Naive thymus-derived CD8-positive, alpha-beta T cell (primary cell): ENCODE measurements around the gene PODXL2. TPM values are rescaled to one million over a fixed set of nuclear protein-coding genes. Genes with fewer than 3 reads are reported as not detected.

Experiments used
- ATAC-seq, 2 donors: fragments of 150-1000 bp; cut with Tn5 transposase in 1 of 2; sonication (Bioruptor Pico), chemical (Tn5 transposase) in 1 of 2; 1 replicate in 1 of 2; 2 replicates in 1 of 2; pipeline ENCODE4 v1.10.0; 2021; ENCODE audit warnings: mild to moderate bottlenecking in 2 of 2, moderate library complexity in 2 of 2
- POLR2A ChIA-PET: fragments of 350-600 bp; sonication (Branson Sonifier 250); formaldehyde crosslinking; loops from one replicate; lab custom pipeline; 2021; ENCODE audit warnings: antibody characterized with exemption; lab: Charles Lee
- DNase-seq, 10 donors: peaks; one replicate each; pipeline versions ENCODE4 v3.0.0 to v3.0.0-alpha.2; 2020 to 2022
- H3K27ac Mint-ChIP-seq, 10 donors: one replicate each; pipeline ENCODE4 v1.8.0; 2020 to 2022; ENCODE audit warnings: mild to moderate bottlenecking in 10 of 10, mixed read lengths in 10 of 10, moderate library complexity in 4 of 10, inconsistent platforms in 1 of 10
- H3K27me3 Mint-ChIP-seq, 5 donors: one replicate each; pipeline ENCODE4 v1.8.0; 2021 to 2022; ENCODE audit warnings: mixed read lengths in 5 of 5
- H3K36me3 Mint-ChIP-seq, 3 donors: one replicate each; pipeline ENCODE4 v1.8.0; 2020 to 2022; ENCODE audit warnings: mixed read lengths in 3 of 3, mild to moderate bottlenecking in 2 of 3, inconsistent platforms in 1 of 3
- H3K4me1 Mint-ChIP-seq, 4 donors: one replicate each; pipeline ENCODE4 v1.8.0; 2021 to 2022; ENCODE audit warnings: mixed read lengths in 4 of 4
- H3K4me3 Mint-ChIP-seq, 10 donors: one replicate each; pipeline ENCODE4 v1.8.0; 2020 to 2022; ENCODE audit warnings: mild to moderate bottlenecking in 10 of 10, mixed read lengths in 10 of 10, moderate library complexity in 6 of 10, inconsistent platforms in 1 of 10
- H3K9me3 Mint-ChIP-seq, 9 donors: one replicate each; pipeline ENCODE4 v1.8.0; 2020 to 2022; ENCODE audit warnings: mixed read lengths in 9 of 9, mild to moderate bottlenecking in 3 of 9, inconsistent platforms in 1 of 9, moderate library complexity in 1 of 9
- polyA plus RNA-seq, 3 donors: library from polyadenylated mRNA; unstranded; fragments of 300-500 nt; fragmentation: Illumina TruSeq; gene quantifications; one replicate each; pipeline ENCODE4 v1.2.3, GENCODE V29; 2021
- total RNA-seq, 8 experiments: library from RNA in 2 of 8; stranded (reverse) in 2 of 8; gene quantifications; one replicate each; pipeline ENCODE4 v1.2.3 and lab custom pipeline; 2021 to 2026

PODXL2 gene, protein sequence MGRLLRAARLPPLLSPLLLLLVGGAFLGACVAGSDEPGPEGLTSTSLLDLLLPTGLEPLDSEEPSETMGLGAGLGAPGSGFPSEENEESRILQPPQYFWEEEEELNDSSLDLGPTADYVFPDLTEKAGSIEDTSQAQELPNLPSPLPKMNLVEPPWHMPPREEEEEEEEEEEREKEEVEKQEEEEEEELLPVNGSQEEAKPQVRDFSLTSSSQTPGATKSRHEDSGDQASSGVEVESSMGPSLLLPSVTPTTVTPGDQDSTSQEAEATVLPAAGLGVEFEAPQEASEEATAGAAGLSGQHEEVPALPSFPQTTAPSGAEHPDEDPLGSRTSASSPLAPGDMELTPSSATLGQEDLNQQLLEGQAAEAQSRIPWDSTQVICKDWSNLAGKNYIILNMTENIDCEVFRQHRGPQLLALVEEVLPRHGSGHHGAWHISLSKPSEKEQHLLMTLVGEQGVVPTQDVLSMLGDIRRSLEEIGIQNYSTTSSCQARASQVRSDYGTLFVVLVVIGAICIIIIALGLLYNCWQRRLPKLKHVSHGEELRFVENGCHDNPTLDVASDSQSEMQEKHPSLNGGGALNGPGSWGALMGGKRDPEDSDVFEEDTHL
- total RNA-seq (1 to 10 TPM; 2.5 to 2.8 TPM), polyA plus RNA-seq (1 to 10 TPM in 2 of 3 donors, under 1 TPM in 1; 0.66 to 4.1 (median 2.6) TPM), total RNA-seq (lab: John Stamatoyannopoulos, UW) (1.9 to 13.0 (median 5.4) reads per million in 6 experiments)

DNA sequence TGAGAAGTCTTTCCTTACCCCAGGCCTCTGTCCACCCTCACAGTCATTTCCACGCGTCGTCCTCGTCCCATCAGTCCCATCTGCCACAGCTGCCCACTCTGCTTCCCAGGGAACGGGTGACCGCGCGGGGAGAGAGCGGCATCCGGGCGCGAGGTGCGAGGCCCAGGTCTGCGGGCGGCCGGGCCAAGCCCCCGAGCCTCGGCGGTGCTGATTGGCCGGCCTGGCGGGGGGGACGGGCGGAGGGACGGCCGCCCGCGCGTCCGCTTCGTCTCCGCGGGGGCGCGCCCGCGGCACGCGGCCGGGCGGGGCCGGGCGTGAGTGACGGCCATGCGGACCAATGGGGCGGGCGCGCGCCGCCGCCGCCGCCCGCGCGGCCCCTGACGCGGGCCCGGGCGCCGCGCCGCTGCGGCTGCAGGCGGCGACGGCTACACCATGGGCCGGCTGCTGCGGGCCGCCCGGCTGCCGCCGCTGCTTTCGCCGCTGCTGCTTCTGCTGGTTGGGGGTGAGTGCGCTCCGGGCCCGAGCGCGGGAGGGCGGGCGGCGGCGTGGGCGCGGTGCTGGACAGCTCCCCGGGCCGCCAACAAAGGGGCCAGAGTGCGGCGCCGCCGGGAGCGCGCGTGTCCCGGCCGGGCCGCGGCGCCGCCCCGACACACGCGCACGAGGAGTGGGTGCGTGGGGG lies at the start of gene PODXL2:
Gene PODXL2 (plus strand): TSS at position 398 of the 679 bp plus-strand sequence. CDS start 35 bp downstream, at position 433.
- peaks cover 0 to 2% (median 2%) of the 10 kb centered on the region in 3 donors for H3K36me3 Mint-ChIP-seq
- peak within 1 kb of the TSS; percentile 86 to 96 (median 90) for H3K4me3 Mint-ChIP-seq
- ATAC-seq (peak; percentile 52), DNase-seq (peak in 7 of 10 donors; percentile 4 to 38 (median 30))
- POLR2A ChIA-PET, result interaction anchor here (1.4 kb wide), 2 partner anchors 31 to 42 kb away, joined by 3 to 4 read pairs; no protein-coding TSS in a partner anchor
- H3K27me3 Mint-ChIP-seq, result peaks cover 9 to 37% (median 32%) of the 10 kb centered on the region in 5 donors
- H3K27ac Mint-ChIP-seq, result peak within 1 kb of the TSS; percentile 63 to 93 (median 78)
- H3K4me1 Mint-ChIP-seq, result peaks cover 19 to 43% (median 32%) of the 10 kb centered on the region in 4 donors
- no peaks in the 10 kb centered on the region for H3K9me3 Mint-ChIP-seq

- no peaks in the 10 kb centered on the region for H3K27me3 Mint-ChIP-seq
- POLR2A ChIA-PET, result no interaction called here
- H3K27ac Mint-ChIP-seq, result peak overlapping the region in 3 of 10 donors; percentile 21 to 34 (median 32)
- DNase-seq (no peak), ATAC-seq (no peak)
- H3K9me3 Mint-ChIP-seq, result no peaks in the 10 kb centered on the region
- H3K4me3 Mint-ChIP-seq, result no peak overlapping the region
- peaks cover 0 to 13% (median 1%) of the 10 kb centered on the region in 3 donors for H3K36me3 Mint-ChIP-seq
- H3K4me1 Mint-ChIP-seq, result peaks cover 20 to 44% (median 34%) of the 10 kb centered on the region in 4 donors
Measured at GRCh38 chr3:127580327-127581060, 48.5 kb upstream of the PODXL2 start.

- ATAC-seq, result no peak
- H3K27ac Mint-ChIP-seq, result peak overlapping the region in 2 of 10 donors; percentile 1 to 66
- POLR2A ChIA-PET, result interaction anchor here (1.9 kb wide), 1 partner anchor 12 kb away, joined by 7 read pairs; the partner anchor contains the start of gene MCM2
- DNase-seq, result no peak
- H3K4me3 Mint-ChIP-seq, result peak overlapping the region in 1 of 10 donors; percentile 46
- peaks cover 0 to 4% (median 1%) of the 10 kb centered on the region in 3 donors for H3K36me3 Mint-ChIP-seq
- no peaks in the 10 kb centered on the region for H3K27me3 Mint-ChIP-seq
- H3K9me3 Mint-ChIP-seq, result no peaks in the 10 kb centered on the region
- H3K4me1 Mint-ChIP-seq, result peaks cover 23 to 60% (median 43%) of the 10 kb centered on the region in 4 donors
Measured at GRCh38 chr3:127584734-127585133, 44.3 kb upstream of the PODXL2 start.

DNA sequence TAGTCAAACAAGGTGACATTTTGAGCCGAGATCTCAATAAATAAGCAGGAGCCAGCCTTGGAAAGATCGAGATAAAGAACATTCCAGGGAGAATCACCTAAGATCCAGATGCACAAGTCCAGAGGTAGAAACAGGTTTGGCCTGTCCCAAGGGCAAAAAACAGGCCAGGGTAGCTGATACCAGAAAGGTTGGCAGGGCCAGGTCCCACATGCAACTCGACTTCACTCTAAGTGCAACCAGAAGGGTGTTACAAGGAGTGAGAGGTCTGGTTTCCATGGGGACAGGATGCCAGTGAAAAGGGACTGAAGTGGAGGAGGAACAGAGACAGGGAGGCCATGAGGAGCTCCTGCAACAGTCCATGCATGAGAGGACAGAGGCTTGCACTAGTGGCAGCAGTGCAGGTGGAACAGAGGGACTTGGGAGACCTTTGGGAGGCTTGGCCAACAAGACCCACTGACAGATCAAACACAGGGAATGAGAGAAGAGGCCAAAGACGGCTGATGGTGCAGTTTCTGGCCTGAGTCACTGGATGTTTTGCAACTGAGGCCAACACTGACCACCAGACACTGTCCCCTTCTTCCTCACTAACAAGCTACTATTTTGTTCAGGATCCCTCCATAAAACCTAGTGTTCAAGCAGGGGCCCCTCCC lies 43.7 kb upstream of the PODXL2 start:
- DNase-seq, result no peak
- Mint-ChIP-seq H3K4me3 (no peak overlapping the region), H3K27me3 (no peaks in the 10 kb centered on the region), H3K4me1 (peaks cover 23 to 58% (median 42%) of the 10 kb centered on the region in 4 donors), H3K36me3 (peaks cover 0 to 4% (median 1%) of the 10 kb centered on the region in 3 donors), H3K27ac (peak overlapping the region in 2 of 10 donors; percentile 24 to 78), H3K9me3 (no peaks in the 10 kb centered on the region)
- POLR2A ChIA-PET, result interaction anchor here (0.6 to 1.9 kb wide), 2 partner anchors 12 to 90 kb away, joined by 6 to 7 read pairs; partner anchors contain the start of gene MCM2
- ATAC-seq, result no peak

DNA sequence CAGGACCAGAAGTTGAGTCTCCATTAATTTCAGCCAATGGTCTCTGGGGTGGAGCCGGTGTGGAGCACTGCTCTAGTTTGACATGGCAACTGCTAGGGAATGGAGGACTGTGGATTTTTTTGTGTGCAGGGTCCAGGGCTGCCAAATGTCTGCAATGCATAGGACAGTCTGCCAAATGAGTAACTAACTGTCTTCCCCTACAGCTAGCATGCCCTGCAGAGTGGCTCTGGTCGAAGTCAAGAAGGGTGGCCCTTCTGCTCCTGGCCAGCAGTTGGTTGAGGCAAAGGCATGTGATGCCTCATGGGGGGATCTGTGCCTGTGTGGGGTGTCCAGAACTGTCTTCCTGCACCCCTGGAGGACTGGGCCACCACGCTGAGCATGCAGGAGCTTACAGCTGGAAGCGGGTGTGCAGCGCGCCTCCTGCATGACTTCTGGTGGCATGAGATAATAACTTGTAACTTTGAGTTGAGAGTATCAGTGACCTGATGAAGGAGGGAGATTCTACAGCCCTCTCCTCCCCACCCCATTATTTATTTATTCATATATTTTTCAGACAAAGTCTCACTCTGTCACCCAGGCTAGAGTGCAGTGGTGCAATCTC lies 43.1 kb upstream of the PODXL2 start:
- POLR2A ChIA-PET, result interaction anchor here (0.6 to 1.9 kb wide), 2 partner anchors 11 to 89 kb away, joined by 6 to 7 read pairs; partner anchors contain the start of gene MCM2
- DNase-seq, result no peak
- Mint-ChIP-seq H3K36me3 (peaks cover 0 to 4% (median 1%) of the 10 kb centered on the region in 3 donors), H3K27me3 (no peaks in the 10 kb centered on the region), H3K4me3 (no peak overlapping the region), H3K27ac (no peak overlapping the region), H3K4me1 (peaks cover 18 to 55% (median 40%) of the 10 kb centered on the region in 4 donors), H3K9me3 (no peaks in the 10 kb centered on the region)
- no peak for ATAC-seq

- peak overlapping the region in 7 of 10 donors; percentile 19 to 62 (median 29) for H3K27ac Mint-ChIP-seq
- POLR2A ChIA-PET, result interaction anchor here (0.7 to 4.1 kb wide), 2 partner anchors 13 to 557 kb away, joined by 3 to 16 read pairs; no protein-coding TSS in a partner anchor
- H3K4me1 Mint-ChIP-seq, result peaks cover 20 to 60% (median 48%) of the 10 kb centered on the region in 4 donors
- H3K4me3 Mint-ChIP-seq, result peak overlapping the region in 2 of 10 donors; percentile 56 to 60
- no peak for DNase-seq
- H3K27me3 Mint-ChIP-seq, result no peaks in the 10 kb centered on the region
- H3K9me3 Mint-ChIP-seq, result no peaks in the 10 kb centered on the region
- peaks cover 0 to 2% (median 0%) of the 10 kb centered on the region in 3 donors for H3K36me3 Mint-ChIP-seq
- ATAC-seq, result no peak
Measured at GRCh38 chr3:127587876-127588275, 41.1 kb upstream of the PODXL2 start.

DNA sequence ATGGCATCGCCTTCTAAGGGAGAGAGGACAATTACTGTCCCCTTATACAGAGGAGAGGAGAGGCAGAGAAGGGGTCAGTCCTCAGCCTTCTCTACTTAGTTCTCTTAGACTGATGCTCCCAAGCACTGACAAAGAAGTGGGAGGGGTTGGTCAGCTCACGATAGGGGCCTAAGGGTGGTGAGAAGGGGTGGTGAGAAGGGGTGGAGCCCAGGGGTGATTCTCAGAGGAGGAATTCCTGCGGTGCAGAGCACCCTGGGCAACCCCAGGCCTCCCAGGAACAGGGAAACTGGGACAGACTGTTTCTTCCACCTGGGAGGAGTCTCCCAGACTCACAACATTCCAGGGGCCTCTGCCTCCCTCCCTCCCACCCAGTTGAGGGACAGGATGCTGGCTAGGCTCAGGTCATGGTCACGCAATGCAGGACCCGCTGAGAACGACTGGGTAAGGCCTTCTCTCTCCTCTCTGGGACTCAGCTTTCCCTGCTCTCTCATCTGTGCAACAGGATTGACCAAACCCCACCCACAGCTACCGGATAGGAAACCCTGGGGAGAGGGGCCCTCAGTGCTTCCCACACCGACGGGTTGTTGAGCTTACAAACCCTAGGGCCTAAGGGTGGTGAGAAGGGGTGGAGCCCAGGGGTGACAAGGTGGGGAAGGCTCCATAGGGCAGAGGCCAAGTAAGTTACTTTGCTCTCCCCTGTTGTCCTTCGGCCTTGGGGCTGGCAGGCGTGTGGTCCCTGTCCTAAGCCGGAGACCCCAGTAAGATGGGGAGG lies 40.0 kb upstream of the PODXL2 start:
- H3K4me1 Mint-ChIP-seq, result peaks cover 20 to 60% (median 48%) of the 10 kb centered on the region in 4 donors
- POLR2A ChIA-PET, result interaction anchor here (2.6 to 4.1 kb wide), 2 partner anchors 10 to 14 kb away, joined by 12 to 16 read pairs; partner anchors contain the start of gene MCM2
- peak overlapping the region; percentile 77 to 100 (median 85) for H3K4me3 Mint-ChIP-seq
- H3K27me3 Mint-ChIP-seq, result no peaks in the 10 kb centered on the region
- peak overlapping the region in 9 of 10 donors; percentile 18 to 91 (median 72) for H3K27ac Mint-ChIP-seq
- ATAC-seq, result peak in 1 of 2 donors; percentile 12
- no peaks in the 10 kb centered on the region for H3K9me3 Mint-ChIP-seq
- no peak for DNase-seq
- no peaks in the 10 kb centered on the region for H3K36me3 Mint-ChIP-seq

GRCh38 chr3:127589600-127590281 lies 39.2 kb upstream of the PODXL2 start:
- POLR2A ChIA-PET, result interaction anchor here (0.6 to 4.1 kb wide), 6 partner anchors 9 to 1690 kb away, joined by 4 to 16 read pairs (median 8); partner anchors contain the start of genes ABTB1, MCM2 and SEC61A1
- Mint-ChIP-seq H3K4me1 (peaks cover 20 to 56% (median 46%) of the 10 kb centered on the region in 4 donors), H3K36me3 (no peaks in the 10 kb centered on the region)

GRCh38 chr3:127590282-127590592 lies 38.7 kb upstream of the PODXL2 start:
- POLR2A ChIA-PET, result interaction anchor here (0.6 to 4.1 kb wide), 6 partner anchors 8 to 1689 kb away, joined by 4 to 16 read pairs (median 8); partner anchors contain the start of genes ABTB1, MCM2 and SEC61A1
- peak overlapping the region; percentile 94 to 100 (median 97) for H3K4me3 Mint-ChIP-seq
- H3K9me3 Mint-ChIP-seq, result no peaks in the 10 kb centered on the region
- no peaks in the 10 kb centered on the region for H3K36me3 Mint-ChIP-seq
- H3K4me1 Mint-ChIP-seq, result peaks cover 20 to 52% (median 41%) of the 10 kb centered on the region in 4 donors
- peak overlapping the region in 6 of 10 donors; percentile 94 to 98 (median 98) for H3K27ac Mint-ChIP-seq
- DNase-seq (peak in 4 of 10 donors; percentile 4 to 29 (median 26)), ATAC-seq (peak; percentile 31 to 44)
- H3K27me3 Mint-ChIP-seq, result no peaks in the 10 kb centered on the region

More at GRCh38 chr3:127589600-127590281, 39.2 kb upstream of the PODXL2 start:
- ATAC-seq, result peak in 1 of 2 donors; percentile 8
- Mint-ChIP-seq H3K27me3 (no peaks in the 10 kb centered on the region), H3K4me3 (peak overlapping the region; percentile 77 to 100 (median 94)), H3K9me3 (no peaks in the 10 kb centered on the region), H3K27ac (peak overlapping the region; percentile 15 to 91 (median 72))
- peak in 2 of 10 donors; percentile 11 to 23 for DNase-seq
